ENCODE measurements around the gene FAM107A.
"Not testable (repeated sequence)": the region's sequence is repeated elsewhere in the genome, so short reads cannot be mapped to it uniquely, and the experiment has no call there.

Gene FAM107A

GRCh38 chr3:58528629-58529028, 48.6 kb downstream of the FAM107A start:
- H3K27ac ChIP-seq (ENCODE audit: low read depth, low read length), result no peak overlapping the region
- no peak overlapping the region for H4K8ac ChIP-seq (ENCODE audit: low read depth, low read length)
- no peak overlapping the region for H3K4me3 ChIP-seq (ENCODE audit: low read length)
- H3K18ac ChIP-seq (ENCODE audit: low read length), result peak overlapping the region; percentile 16
- H4K5ac ChIP-seq (ENCODE audit: low read length), result no peak overlapping the region
- no peak overlapping the region for H2BK120ac ChIP-seq (ENCODE audit: low read depth, low read length)
- peaks cover 5% of the 10 kb centered on the region for H3K4me1 ChIP-seq (ENCODE audit: control insufficient read depth, low read depth, low read length)
- no peak overlapping the region for H2BK15ac ChIP-seq (replicated peaks; ENCODE audit: low read depth)
- DNase-seq, result no peak
- no peak overlapping the region for H3K9ac ChIP-seq (ENCODE audit: low read length)
- H3K79me2 ChIP-seq (ENCODE audit: control insufficient read depth, insufficient read depth, low read length), result no peaks in the 10 kb centered on the region
- H2AK5ac ChIP-seq (ENCODE audit: low read length), result no peak overlapping the region
- WGBS (ENCODE audit: extremely low coverage, insufficient coverage, low lambda C conversion rate), result no CpG with 5 or more reads among the region's 6 CpGs
- peak overlapping the region; percentile 22 for H3K56ac ChIP-seq (ENCODE audit: low read length)
- H3K27me3 ChIP-seq (ENCODE audit: insufficient read depth, low read length, poor library complexity), result no peaks in the 10 kb centered on the region
- H3K79me1 ChIP-seq (ENCODE audit: low read length), result no peaks in the 10 kb centered on the region
- no peak overlapping the region for H2BK5ac ChIP-seq (ENCODE audit: low read length)
- H3K36me3 ChIP-seq (ENCODE audit: control insufficient read depth, insufficient read depth, low read length), result no peaks in the 10 kb centered on the region
- H3K4me2 ChIP-seq (ENCODE audit: low read length), result no peak overlapping the region
- no peak overlapping the region for H3K23ac ChIP-seq (ENCODE audit: low read length)
- H3K4ac ChIP-seq (ENCODE audit: low read depth, low read length), result no peak overlapping the region

- not testable (repeated sequence) for H4K8ac ChIP-seq (ENCODE audit: low read depth, low read length); H3K4me3 ChIP-seq (ENCODE audit: low read length); H3K27ac ChIP-seq (ENCODE audit: low read depth, low read length); H3K36me3 ChIP-seq (ENCODE audit: control insufficient read depth, insufficient read depth, low read length); H3K4me2 ChIP-seq (ENCODE audit: low read length); H3K56ac ChIP-seq (ENCODE audit: low read length); H4K5ac ChIP-seq (ENCODE audit: low read length); H2BK5ac ChIP-seq (ENCODE audit: low read length); H3K18ac ChIP-seq (ENCODE audit: low read length); DNase-seq; H3K4ac ChIP-seq (ENCODE audit: low read depth, low read length); H2BK15ac ChIP-seq (replicated peaks; ENCODE audit: low read depth); H3K9ac ChIP-seq (ENCODE audit: low read length); H3K23ac ChIP-seq (ENCODE audit: low read length); H3K27me3 ChIP-seq (ENCODE audit: insufficient read depth, low read length, poor library complexity); H3K4me1 ChIP-seq (ENCODE audit: control insufficient read depth, low read depth, low read length); H2AK5ac ChIP-seq (ENCODE audit: low read length); H3K79me1 ChIP-seq (ENCODE audit: low read length); H3K79me2 ChIP-seq (ENCODE audit: control insufficient read depth, insufficient read depth, low read length); H2BK120ac ChIP-seq (ENCODE audit: low read depth, low read length)
- no CpG with 5 or more reads among the region's 3 CpGs for WGBS (ENCODE audit: extremely low coverage, insufficient coverage, low lambda C conversion rate)
Measured at GRCh38 chr3:58527440-58527839, 49.8 kb downstream of the FAM107A start.

- Histone ChIP-seq H3K27ac (ENCODE audit: low read depth, low read length) (no peak overlapping the region), H2BK120ac (ENCODE audit: low read depth, low read length) (no peak overlapping the region), H3K23ac (ENCODE audit: low read length) (peak overlapping the region; percentile 12), H3K4me1 (ENCODE audit: control insufficient read depth, low read depth, low read length) (peaks cover 6% of the 10 kb centered on the region), H3K56ac (ENCODE audit: low read length) (peak overlapping the region; percentile 67), H3K18ac (ENCODE audit: low read length) (no peak overlapping the region), H2BK15ac (replicated peaks; ENCODE audit: low read depth) (no peak overlapping the region), H3K4me2 (ENCODE audit: low read length) (no peak overlapping the region), H2BK5ac (ENCODE audit: low read length) (peak overlapping the region; percentile 69), H3K79me2 (ENCODE audit: control insufficient read depth, insufficient read depth, low read length) (no peaks in the 10 kb centered on the region), H3K4ac (ENCODE audit: low read depth, low read length) (no peak overlapping the region), H4K5ac (ENCODE audit: low read length) (no peak overlapping the region), H2AK5ac (ENCODE audit: low read length) (peak overlapping the region; percentile 20), H3K9ac (ENCODE audit: low read length) (peak overlapping the region; percentile 3), H3K27me3 (ENCODE audit: insufficient read depth, low read length, poor library complexity) (no peaks in the 10 kb centered on the region), H3K4me3 (ENCODE audit: low read length) (no peak overlapping the region), H4K8ac (ENCODE audit: low read depth, low read length) (no peak overlapping the region), H3K79me1 (ENCODE audit: low read length) (no peaks in the 10 kb centered on the region), H3K36me3 (ENCODE audit: control insufficient read depth, insufficient read depth, low read length) (no peaks in the 10 kb centered on the region)
- DNase-seq, result peak; percentile 81
- WGBS (ENCODE audit: extremely low coverage, insufficient coverage, low lambda C conversion rate), result no CpG with 5 or more reads among the region's 7 CpGs
Measured at GRCh38 chr3:58526515-58526957, 50.7 kb downstream of the FAM107A start.

GRCh38 chr3:58524326-58524888, 52.8 kb downstream of the FAM107A start:
- Histone ChIP-seq H2BK5ac (ENCODE audit: low read length) (no peak overlapping the region), H3K79me1 (ENCODE audit: low read length) (no peaks in the 10 kb centered on the region), H2BK15ac (replicated peaks; ENCODE audit: low read depth) (no peak overlapping the region), H3K4ac (ENCODE audit: low read depth, low read length) (no peak overlapping the region), H3K23ac (ENCODE audit: low read length) (no peak overlapping the region), H3K9ac (ENCODE audit: low read length) (no peak overlapping the region), H3K18ac (ENCODE audit: low read length) (no peak overlapping the region), H3K79me2 (ENCODE audit: control insufficient read depth, insufficient read depth, low read length) (no peaks in the 10 kb centered on the region), H2BK120ac (ENCODE audit: low read depth, low read length) (no peak overlapping the region), H3K36me3 (ENCODE audit: control insufficient read depth, insufficient read depth, low read length) (no peaks in the 10 kb centered on the region), H3K27me3 (ENCODE audit: insufficient read depth, low read length, poor library complexity) (no peaks in the 10 kb centered on the region), H3K27ac (ENCODE audit: low read depth, low read length) (no peak overlapping the region), H4K8ac (ENCODE audit: low read depth, low read length) (no peak overlapping the region), H3K4me1 (ENCODE audit: control insufficient read depth, low read depth, low read length) (peaks cover 12% of the 10 kb centered on the region), H3K56ac (ENCODE audit: low read length) (no peak overlapping the region), H3K4me2 (ENCODE audit: low read length) (no peak overlapping the region), H2AK5ac (ENCODE audit: low read length) (no peak overlapping the region), H4K5ac (ENCODE audit: low read length) (no peak overlapping the region), H3K4me3 (ENCODE audit: low read length) (no peak overlapping the region)
- no peak for DNase-seq
- WGBS (ENCODE audit: extremely low coverage, insufficient coverage, low lambda C conversion rate), result no CpG with 5 or more reads among the region's 11 CpGs

- Histone ChIP-seq H3K27ac (ENCODE audit: low read depth, low read length) (no peak overlapping the region), H2AK5ac (ENCODE audit: low read length) (no peak overlapping the region), H3K23ac (ENCODE audit: low read length) (no peak overlapping the region), H2BK15ac (replicated peaks; ENCODE audit: low read depth) (no peak overlapping the region), H4K8ac (ENCODE audit: low read depth, low read length) (no peak overlapping the region), H3K4ac (ENCODE audit: low read depth, low read length) (no peak overlapping the region), H3K4me2 (ENCODE audit: low read length) (no peak overlapping the region), H3K9ac (ENCODE audit: low read length) (no peak overlapping the region), H2BK5ac (ENCODE audit: low read length) (no peak overlapping the region), H3K79me2 (ENCODE audit: control insufficient read depth, insufficient read depth, low read length) (no peaks in the 10 kb centered on the region), H3K79me1 (ENCODE audit: low read length) (no peaks in the 10 kb centered on the region), H4K5ac (ENCODE audit: low read length) (no peak overlapping the region), H3K4me1 (ENCODE audit: control insufficient read depth, low read depth, low read length) (peaks cover 12% of the 10 kb centered on the region), H3K4me3 (ENCODE audit: low read length) (no peak overlapping the region), H2BK120ac (ENCODE audit: low read depth, low read length) (no peak overlapping the region), H3K27me3 (ENCODE audit: insufficient read depth, low read length, poor library complexity) (no peaks in the 10 kb centered on the region), H3K56ac (ENCODE audit: low read length) (no peak overlapping the region), H3K18ac (ENCODE audit: low read length) (peak overlapping the region; percentile 11), H3K36me3 (ENCODE audit: control insufficient read depth, insufficient read depth, low read length) (no peaks in the 10 kb centered on the region)
- no CpG with 5 or more reads among the region's 5 CpGs for WGBS (ENCODE audit: extremely low coverage, insufficient coverage, low lambda C conversion rate)
- DNase-seq, result peak; percentile 78
Measured at GRCh38 chr3:58522759-58523425, 54.3 kb downstream of the FAM107A start.

Data from mesendoderm (in vitro differentiated cells).